ENCODE measurements around the gene NAV3.
A peak's percentile ranks its signal among the peaks of the same experiment; 100 is the strongest.

GRCh38 chr12:77925536-77926108 is 94.9 kb downstream of the NAV3 start:
- TF ChIP-seq CTCF (IDR thresholded peaks at IDR 0.05) (peak; percentile 100), EZH2 (IDR thresholded peaks at IDR 0.05) (no peak)

All from neural progenitor cell (in vitro differentiated cells).